ENCODE data around the gene MCL1.

The MCL1 gene

GRCh38 chr1:150528196-150528595 lies 51.2 kb downstream of the MCL1 start:
- FAIRE-seq, result no peak
- no peak for DNase-seq (ENCODE audit: insufficient read length, low spot score)
- TF ChIP-seq POLR2A (IDR thresholded peaks at IDR 0.05; ENCODE audit: low read depth, low read length) (no peak), PAX5 (IDR thresholded peaks at IDR 0.05; ENCODE audit: insufficient read depth, low read length, severe bottlenecking) (no peak)

DNA sequence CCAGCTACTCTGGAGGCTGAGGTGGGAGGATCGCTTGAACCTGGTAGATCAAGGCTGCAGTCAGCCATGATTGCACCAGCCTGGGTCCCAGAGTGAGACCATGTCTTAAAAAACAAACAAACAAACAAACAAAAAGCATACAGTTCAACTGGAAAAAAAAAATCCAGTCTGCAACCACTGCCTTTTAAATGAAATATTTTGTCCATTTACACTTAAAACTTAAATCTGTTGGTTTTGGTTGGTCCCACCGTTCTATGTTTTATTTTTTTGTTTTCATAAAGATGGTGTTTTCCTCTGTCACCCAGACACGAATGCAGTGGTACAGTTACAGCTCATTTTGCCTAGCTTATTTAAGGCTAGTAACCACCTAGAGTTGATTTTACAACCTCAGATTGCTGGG lies 54.1 kb downstream of the MCL1 start:
- FAIRE-seq, result no peak
- TF ChIP-seq POLR2AphosphoS5 (IDR thresholded peaks at IDR 0.05; ENCODE audit: low read depth, low read length) (no peak), POU2F2 (IDR thresholded peaks at IDR 0.05; ENCODE audit: low read depth, low read length) (no peak), POLR2A (IDR thresholded peaks at IDR 0.05; ENCODE audit: low read depth, low read length) (no peak), PAX5 (IDR thresholded peaks at IDR 0.05; ENCODE audit: insufficient read depth, low read length, severe bottlenecking) (no peak), TAF1 (IDR thresholded peaks at IDR 0.05; ENCODE audit: low read depth, low read length) (no peak), SPI1 (IDR thresholded peaks at IDR 0.05; ENCODE audit: low read depth, low read length) (no peak)
- DNase-seq (ENCODE audit: insufficient read length, low spot score), result no peak
